DMS153 treated with DMSO at 0.1 percent for 48 hours (cell line): ENCODE results near the gene ZFX.

Source experiments
- DNase-seq: peaks from one replicate; lab custom pipeline; 2025; ENCODE audit not compliant: unreplicated experiment; lab: John Stamatoyannopoulos, UW

ZFX gene

DNA sequence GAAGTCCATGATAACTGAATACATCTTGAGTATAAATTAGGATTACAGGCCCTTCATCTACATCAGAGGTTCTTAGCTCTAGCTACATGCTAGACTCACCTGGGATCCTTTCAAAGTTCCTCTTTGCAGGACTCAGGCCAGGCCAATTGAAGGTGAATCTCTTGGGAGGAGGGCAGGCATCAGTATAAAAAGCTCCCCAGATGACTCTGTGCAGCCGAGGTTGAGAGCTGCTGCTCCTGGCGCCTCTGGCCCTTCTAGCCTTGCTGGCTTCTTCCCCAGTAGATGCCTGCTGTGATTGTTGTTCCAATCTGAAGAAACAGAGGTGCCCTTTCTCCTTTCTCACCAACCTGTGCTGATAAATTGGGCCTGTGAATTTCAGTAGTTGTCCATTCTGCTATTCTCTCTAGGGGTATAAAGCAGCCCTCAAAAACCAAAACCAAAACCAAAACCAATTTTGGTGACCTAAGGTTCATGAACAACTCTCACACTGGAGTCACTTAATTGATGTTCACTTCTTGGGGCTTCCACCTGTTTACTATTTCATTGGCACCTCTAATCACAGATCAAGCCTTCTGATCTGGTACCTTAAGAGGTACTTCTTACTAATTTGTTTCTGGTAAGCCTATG is 85.7 kb downstream of the ZFX start:
- DNase-seq = no peak

DNA sequence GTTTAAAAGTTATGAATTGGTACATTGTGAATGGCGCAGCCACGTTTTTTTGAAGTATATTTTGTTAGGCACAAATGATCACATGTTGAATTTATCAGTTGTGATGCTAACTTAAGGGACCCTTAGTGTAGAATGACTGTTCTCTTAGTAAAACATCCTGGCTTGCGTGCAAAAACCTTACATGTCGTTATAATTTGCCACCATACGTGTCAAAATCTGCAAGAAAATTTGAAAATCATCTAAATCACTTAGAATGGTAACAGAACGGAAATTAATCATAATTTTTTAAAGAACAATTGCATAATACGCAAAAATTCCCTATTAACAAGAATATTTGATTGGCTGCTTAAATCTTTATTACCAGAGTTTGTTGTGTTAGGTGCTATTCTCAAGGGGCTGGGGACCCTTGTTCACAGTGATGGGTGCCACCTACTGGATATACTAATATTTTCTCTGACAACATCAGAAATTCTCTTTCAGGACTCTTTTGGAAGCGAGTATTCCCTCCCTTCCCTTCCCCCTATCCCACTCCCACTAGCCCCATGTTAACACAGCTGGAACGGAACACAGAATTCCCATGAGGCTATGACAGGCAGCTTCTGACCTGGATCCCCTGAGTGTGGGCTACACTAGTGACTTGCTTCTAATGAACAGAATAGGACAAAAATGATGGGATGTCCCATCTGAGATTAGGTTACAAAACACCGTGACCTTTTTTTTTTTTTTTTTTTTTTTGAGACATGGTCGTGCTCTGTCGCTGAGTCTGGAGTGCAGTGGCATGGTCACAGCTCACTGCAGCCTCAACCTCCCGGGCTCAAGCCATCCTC is 92.5 kb downstream of the ZFX start:
- DNase-seq = peak; percentile 1

DNA sequence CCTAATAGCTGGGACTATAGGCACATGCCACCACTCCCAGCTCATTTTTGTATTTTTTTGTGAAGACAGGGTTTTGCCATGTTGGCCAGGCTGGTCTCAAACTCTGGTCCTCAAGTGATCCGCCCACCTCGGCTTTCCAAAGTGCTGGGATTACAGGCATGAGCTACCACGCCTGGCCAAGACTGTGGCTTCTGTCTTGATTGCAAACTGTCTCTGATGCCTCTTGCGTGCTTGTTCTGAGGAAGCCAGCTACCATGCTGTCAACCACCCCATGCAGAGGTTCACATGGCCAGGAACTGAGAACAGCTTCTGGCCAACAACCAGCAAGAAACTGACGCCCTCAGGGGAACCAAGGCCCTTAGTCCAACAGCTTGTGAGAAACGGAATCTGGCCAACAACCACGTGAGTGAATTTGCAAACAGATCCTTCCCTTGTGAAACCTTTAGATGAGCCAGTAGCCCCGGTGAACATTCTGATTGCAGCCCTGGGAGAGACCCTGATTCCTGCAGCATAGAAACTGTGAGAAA is 93.2 kb downstream of the ZFX start:
- no peak for DNase-seq

DNA sequence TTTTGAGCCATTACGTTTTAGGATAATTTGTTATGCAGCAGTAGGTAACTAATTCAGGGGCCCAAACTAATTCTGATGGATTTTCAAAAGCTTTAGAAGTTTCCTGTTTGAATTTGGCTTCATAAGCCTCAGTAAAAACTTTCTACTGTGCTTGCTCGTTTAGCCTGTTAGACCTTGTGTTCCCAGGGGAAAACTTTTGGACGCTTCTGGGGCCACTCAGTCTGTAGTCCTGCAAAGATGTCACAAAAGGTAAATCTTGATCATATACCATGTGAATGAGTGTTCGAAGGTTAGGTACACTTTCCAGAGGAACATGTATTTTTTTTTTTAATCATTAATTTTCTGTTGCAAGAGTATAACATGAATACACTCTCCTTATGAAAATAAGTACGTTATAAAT is 93.7 kb downstream of the ZFX start:
- DNase-seq = no peak

DNA sequence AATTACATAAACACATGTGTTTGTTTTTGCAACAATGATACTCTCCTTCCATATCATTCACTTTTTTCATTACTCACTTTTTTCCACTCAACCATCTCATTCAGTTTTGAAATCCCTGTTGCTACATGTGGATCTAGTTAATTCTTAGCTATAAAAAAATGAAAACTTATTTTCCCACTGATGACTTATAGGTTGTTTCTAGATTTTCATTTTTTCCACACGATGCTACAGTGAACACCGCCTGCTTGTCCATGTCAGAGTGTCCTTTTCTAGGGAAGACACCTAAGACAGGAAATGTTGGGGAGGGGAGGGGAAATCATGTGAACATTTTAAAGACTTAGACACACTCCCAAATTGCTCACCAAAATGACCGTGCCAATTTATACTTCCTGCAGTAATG is 94.2 kb downstream of the ZFX start:
- DNase-seq = no peak

DNA sequence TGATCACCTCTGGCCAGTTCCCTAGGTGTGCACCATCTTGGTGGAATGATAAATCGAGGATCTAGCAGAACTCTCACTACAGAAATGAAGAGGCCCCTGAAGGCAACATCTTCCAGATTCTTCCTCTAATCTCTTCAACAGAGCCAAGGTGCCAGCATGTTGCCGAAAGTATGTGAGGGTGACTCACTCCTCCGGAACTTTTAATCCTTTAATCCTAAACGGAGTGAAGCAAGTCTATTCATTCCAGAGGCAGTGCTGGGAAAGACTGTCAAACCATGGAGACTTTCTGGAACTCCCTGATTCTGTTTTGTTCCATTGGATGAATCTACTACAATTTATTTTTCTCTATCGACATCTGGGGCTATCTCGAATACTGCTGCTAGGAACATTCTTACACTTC is 95.7 kb downstream of the ZFX start:
- DNase-seq = no peak

DNA sequence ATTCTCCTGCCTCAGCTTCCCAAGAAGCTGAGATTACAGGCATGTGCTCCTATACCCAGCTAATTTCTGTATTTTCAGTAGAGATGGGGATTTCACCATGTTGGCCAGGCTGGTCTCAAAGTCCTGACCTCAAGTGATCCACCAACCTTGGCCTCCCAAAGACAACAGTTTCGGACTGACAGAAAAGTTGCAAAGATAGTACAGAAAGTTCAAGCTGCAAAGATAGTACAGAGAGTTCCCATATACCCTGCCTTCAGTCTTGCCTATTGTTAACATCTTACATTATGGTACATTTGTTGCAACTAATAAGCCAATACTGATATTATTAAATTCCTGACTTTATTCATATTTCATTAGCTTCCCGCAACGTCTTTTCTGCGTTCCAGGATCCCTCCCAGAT is 98.5 kb downstream of the ZFX start:
- no peak for DNase-seq

DNA sequence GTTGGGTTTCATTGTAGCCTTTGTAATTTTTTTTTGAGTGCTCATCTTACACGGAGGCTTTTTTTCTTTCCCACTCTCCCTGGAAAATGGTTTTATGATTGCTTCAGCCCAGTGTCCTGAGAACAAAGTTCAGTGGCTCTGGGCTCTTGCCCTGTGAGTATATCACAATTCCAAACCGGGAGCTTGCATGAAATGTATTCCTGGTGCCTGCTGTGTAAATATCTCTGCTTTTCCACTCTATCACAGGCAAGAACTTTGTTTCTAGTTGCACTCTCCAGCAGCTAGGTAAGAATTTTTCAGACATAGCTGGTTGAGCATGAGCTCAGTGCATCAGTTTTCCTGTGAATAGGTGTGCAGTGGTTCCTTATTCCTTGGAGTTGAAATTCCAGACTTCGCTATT is 103.5 kb downstream of the ZFX start:
- DNase-seq = no peak

DNA sequence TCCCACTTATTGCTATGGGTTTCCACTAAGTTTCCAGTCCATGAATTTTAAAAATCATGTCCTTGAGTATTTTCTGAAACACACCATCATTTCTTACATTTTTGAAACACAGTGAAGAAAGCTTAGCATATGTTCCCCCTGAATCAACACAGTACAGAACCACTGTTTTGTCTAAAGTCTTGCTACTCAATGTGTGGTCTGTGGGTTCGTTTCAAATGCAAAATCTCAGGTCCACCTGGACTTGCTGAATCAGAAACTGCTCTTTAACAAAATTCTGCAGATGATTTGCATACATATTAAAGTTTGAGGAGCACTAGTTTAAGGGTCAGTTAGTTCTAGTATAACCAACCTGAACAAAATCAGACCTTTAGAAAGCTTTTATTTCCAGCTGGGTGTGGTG is 103.9 kb downstream of the ZFX start:
- no peak for DNase-seq

DNA sequence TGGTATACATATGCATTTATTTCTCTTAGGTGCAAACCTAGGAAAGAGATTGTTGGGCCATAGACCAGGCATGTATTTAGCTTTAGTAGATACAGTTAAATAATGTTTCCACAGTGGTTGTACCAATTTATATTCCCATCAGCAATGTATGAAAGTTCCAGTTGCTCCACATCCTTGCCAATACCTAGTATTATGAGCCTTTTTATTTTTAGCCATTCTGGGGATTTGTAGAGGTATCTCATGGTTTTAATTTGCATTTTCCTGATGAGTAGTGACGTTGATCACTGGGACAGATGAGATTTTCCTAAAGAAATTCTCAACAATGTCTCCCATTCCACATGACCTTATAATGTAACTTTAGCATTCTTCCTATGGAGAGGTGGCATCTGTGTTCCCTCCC is 107.5 kb downstream of the ZFX start:
- no peak for DNase-seq

DNA sequence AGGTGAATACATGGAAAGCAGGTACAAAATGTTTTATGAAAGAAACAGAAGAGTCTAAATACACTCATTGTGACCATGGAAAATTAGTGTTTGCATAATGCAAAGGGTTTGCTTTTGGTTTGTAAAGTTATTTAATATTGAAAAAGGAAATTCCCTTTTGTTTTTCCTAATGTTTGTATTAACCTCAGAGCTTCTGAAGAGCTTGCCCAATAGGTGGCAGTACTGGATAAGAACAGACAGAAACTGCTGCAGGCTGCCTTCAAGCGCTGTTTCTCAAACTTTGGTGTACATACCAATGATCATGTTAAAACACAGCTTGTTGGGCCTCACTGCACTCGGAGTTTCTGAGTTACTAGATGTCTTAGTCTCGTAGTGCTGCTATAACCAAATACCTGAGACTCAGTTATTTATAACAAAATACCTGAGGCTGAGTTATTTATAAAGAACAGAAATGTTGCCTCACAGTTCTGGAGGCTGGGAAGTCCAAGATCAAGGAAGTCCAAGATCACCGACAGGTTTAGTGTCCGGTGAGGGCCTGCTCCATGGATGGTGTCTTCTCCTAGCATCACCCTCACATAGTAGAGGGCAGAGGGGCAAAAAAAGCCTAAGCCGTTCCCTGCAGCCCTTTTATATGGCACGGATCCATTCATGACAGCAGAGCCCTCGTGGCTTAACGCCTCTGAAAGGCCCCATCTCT is 110.2 kb downstream of the ZFX start:
- no peak for DNase-seq

DNA sequence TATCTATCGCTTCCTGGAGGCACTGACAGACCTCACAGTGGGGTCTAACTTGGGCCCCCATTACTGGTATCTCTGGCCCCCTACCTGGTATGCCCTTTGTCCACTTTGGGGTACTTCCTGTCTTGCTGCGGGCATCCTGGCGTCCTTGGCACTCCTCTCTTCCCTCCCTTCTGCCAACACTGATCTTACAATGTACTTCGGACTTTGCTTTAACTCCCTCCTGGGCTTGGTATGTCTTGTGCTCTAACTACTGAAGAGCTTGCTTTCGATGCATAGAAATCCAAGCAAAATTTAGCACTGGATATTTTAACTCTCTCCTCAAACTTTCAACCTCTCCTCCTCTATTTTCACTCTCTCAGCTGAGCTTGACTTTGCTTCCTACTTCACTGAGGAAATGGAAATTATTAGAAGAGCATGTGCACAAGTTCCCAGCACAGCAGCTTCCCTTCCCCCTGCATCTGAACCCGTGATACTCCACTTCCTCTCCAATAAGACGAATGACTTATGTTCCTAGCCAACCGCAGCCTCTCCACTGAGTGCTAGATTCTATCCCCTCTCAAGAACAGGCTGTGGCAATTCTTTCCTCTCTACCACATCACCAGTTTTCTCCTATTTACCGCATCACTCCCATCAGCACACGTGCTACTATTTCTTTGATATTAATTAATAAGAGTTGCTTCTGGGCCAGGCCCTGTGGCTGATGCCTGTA is 111.5 kb downstream of the ZFX start:
- DNase-seq = no peak

DNA sequence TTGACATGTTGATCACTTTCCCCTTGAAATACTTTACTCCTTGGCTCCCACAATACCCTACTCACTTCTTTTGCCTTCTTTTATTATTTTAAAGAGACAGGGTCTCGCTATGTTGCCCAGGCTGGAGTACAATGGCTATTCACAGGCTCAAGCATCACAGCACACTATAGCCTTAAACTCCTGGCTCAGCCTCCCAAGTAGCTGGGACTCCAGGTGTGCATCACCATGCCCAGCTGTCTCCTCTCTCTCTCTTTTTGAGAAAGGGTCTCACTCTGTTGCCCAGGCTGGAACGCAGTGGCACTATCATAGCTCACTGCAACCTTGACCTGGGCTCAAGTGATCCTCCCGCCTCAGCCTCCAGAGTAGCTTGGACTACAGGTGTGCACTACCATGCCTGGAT is 112.8 kb downstream of the ZFX start:
- DNase-seq = no peak

DNA sequence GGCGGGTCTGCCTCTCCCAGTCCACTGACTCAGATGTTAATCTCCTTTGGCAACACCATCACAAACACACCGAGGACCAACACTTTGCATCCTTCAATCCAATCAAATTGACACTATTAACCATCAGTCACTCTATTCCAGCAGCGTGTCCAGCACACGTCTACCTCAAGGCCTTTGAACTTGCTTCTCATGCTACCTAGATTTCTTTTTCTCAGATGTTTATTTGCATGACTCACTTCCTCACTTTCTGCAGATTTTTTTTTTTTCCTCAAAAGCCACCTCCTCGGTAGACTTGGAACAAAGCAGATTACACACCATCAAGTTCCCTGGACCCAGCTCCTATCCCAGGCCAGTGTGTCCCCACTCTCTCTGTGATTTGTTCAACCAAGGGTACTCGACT is 114.9 kb downstream of the ZFX start:
- DNase-seq = no peak
